ENCODE measurements around the gene MOCS1. TPM values are rescaled to one million over a fixed set of nuclear protein-coding genes. Genes with fewer than 3 reads are reported as not detected.

MOCS1 gene
- total RNA-seq, 2 donors from 2014 or later = 18.7 to 28.0 TPM

DNA sequence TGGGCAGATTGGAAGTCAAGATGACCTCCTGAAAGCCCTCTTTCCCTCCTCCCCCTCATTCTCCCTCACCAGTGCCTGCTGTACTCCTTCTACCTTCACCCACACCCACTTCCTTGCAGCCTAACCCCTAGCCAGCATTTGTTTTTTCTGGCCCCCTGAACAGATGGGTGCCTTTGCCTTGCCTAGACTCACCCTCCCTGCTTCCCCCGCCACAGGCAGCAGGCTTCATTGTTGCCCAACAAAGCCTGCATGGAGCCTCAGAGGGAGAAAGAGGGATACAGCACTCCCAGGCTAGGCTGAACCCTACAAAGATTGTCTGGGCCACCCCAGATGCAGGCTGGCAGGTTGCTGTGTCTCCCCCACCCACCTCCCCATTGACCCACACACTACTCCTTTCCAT is 2.7 kb downstream of the MOCS1 start:
- DNase-seq (ENCODE audit: low spot score) = peak; percentile 55
- H3K4me1 ChIP-seq = peaks cover 0 to 52% of the 10 kb centered on the region in 2 donors
- no peaks in the 10 kb centered on the region for H3K9me3 ChIP-seq
- H3K27ac ChIP-seq = peak overlapping the region; percentile 8 to 85
- TF ChIP-seq, protein P1, sequence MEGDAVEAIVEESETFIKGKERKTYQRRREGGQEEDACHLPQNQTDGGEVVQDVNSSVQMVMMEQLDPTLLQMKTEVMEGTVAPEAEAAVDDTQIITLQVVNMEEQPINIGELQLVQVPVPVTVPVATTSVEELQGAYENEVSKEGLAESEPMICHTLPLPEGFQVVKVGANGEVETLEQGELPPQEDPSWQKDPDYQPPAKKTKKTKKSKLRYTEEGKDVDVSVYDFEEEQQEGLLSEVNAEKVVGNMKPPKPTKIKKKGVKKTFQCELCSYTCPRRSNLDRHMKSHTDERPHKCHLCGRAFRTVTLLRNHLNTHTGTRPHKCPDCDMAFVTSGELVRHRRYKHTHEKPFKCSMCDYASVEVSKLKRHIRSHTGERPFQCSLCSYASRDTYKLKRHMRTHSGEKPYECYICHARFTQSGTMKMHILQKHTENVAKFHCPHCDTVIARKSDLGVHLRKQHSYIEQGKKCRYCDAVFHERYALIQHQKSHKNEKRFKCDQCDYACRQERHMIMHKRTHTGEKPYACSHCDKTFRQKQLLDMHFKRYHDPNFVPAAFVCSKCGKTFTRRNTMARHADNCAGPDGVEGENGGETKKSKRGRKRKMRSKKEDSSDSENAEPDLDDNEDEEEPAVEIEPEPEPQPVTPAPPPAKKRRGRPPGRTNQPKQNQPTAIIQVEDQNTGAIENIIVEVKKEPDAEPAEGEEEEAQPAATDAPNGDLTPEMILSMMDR (IDR thresholded peaks at IDR 0.05) = no peak
- no peaks in the 10 kb centered on the region for H3K36me3 ChIP-seq
- peak overlapping the region in 1 of 2 donors; percentile 77 for H3K4me3 ChIP-seq
- H3K27me3 ChIP-seq = no peaks in the 10 kb centered on the region

DNA sequence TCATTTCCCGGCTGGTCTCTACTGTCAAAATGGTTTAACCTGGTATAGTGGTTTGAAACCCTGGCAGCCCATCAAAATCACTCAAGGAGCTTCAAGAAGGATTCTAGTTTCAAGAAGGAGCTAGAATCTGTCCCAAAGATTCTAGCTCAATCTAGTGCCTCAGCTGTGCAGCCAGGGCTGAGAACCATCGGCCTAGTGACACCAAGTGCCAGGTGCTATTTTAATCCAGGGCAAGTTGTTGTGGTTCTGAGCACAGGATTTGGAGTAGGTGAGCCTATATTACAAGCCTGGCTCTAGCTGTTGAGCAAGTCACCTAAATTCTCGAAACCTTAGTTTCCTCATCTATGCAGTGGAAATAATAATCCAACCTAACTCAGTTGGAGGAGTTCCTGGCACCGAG is 3.7 kb downstream of the MOCS1 start:
- H3K4me1 ChIP-seq = peaks cover 0 to 52% of the 10 kb centered on the region in 2 donors
- TF ChIP-seq, protein P1 (IDR thresholded peaks at IDR 0.05) = no peak
- no peaks in the 10 kb centered on the region for H3K27me3 ChIP-seq
- peak overlapping the region; percentile 4 to 37 for H3K27ac ChIP-seq
- no peak overlapping the region for H3K4me3 ChIP-seq
- H3K36me3 ChIP-seq = peaks cover 5% of the 10 kb centered on the region
- H3K9me3 ChIP-seq = no peaks in the 10 kb centered on the region
- DNase-seq (ENCODE audit: low spot score) = peak; percentile 51

DNA sequence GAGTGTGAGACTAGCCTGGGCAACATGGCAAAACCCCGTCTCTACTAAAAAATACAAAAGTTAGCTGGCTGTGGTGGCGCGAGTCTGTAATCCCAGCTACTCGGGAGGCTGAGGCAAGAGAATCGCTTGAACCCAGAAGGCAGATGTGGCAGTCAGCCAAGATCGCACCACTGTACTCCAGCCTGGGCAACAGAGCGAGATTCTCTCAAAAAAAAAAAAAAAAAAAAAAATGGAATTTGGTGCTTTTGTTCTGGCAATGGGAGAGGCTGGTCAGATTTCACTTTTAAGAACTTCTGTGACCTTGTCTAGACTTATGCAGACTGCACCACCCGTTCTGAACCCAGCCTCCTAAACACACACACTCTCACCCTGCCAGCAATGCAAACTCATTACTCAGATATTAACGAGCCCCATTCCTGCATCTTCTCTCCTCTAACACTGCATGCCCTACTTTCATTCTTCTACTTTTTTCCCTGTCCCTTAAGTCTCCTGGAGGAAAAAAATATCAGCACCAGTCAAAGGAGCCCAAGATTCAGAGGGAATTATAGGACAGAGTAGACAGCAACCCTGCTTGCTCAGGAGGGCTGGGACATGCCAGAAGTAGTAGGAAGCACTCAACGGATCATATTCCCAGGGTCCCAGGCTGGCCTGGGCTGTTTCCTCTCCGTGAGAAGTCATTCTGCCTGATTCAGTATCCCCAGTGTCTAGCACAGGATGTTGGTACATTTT is 4.4 kb downstream of the MOCS1 start:
- H3K9me3 ChIP-seq = no peaks in the 10 kb centered on the region
- H3K36me3 ChIP-seq = peaks cover 12% of the 10 kb centered on the region
- peaks cover 0 to 52% of the 10 kb centered on the region in 2 donors for H3K4me1 ChIP-seq
- H3K4me3 ChIP-seq = no peak overlapping the region
- peak overlapping the region; percentile 4 to 37 for H3K27ac ChIP-seq
- DNase-seq (ENCODE audit: low spot score) = no peak
- TF ChIP-seq, protein P1 (IDR thresholded peaks at IDR 0.05) = no peak
- no peaks in the 10 kb centered on the region for H3K27me3 ChIP-seq

DNA sequence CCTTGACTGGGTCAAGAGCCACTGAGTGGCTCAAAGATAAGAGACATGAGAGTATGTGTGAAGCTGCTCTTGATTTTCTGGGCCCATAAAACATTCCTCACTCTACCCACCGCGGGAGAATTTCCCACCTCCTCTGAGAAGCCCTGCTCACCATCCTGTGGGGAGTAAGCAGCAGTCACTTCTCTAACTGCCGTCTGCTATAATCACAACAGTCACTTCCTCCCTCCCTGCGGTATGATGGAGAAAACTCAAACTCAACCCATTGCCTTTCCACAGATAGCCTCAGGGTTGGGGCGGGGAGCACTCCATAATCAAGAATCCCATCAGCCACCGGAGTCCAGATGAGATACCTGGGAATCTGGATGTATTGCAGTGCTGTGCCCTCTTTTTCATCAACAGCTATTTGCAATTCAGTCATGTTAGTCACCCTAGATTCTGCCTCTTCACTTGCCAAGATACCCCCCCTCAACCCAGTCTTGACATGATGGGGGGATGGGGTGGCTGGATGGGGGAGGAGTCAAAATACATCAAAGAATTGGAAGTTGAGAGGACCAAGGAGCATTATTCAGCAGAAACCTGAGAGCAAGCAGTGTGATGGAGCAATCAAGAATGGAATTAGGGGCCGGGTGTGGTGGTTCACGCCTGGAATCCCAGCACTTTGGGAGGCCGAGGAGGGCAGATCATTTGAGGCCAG is 5.1 kb downstream of the MOCS1 start:
- no peak overlapping the region for H3K4me3 ChIP-seq
- TF ChIP-seq, protein P1 (IDR thresholded peaks at IDR 0.05) = no peak
- no peaks in the 10 kb centered on the region for H3K27me3 ChIP-seq
- H3K36me3 ChIP-seq = peaks cover 19% of the 10 kb centered on the region
- H3K9me3 ChIP-seq = no peaks in the 10 kb centered on the region
- H3K4me1 ChIP-seq = peaks cover 0 to 52% of the 10 kb centered on the region in 2 donors
- DNase-seq (ENCODE audit: low spot score) = no peak
- H3K27ac ChIP-seq = no peak overlapping the region

DNA sequence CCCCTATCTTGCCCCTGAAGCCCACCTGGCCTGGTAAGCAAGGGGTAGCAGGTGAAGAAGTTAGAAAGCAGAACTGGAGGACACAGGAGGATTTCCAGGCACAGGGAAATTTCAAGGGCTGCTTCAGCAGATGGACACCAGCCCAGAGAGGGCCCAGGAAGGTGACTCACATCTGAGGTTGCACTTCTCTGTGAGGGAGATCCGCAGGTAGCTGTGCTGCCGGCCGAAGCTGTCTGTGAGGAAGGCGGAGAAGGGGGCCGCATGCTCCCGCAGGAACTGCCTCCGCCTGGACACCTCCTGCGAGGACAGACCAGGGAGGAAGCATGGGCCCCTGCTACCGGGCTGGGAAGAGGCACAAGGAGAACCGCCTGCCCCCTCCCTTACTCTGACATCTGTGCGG is 7.1 kb downstream of the MOCS1 start:
- peaks cover 0 to 38% of the 10 kb centered on the region in 2 donors for H3K4me1 ChIP-seq
- TF ChIP-seq, protein P1 (IDR thresholded peaks at IDR 0.05) = no peak

More for the DNA sequence above, 7.1 kb downstream of the MOCS1 start:
- Histone ChIP-seq H3K4me3 (no peak overlapping the region), H3K27ac (no peak overlapping the region), H3K9me3 (no peaks in the 10 kb centered on the region), H3K27me3 (no peaks in the 10 kb centered on the region), H3K36me3 (peaks cover 37% of the 10 kb centered on the region)
- no peak for DNase-seq (ENCODE audit: low spot score)
